ENCODE measurements around the gene OR5AS1.
"Not testable (repeated sequence)": the region's sequence is repeated elsewhere in the genome, so short reads cannot be mapped to it uniquely, and the experiment has no call there.

The OR5AS1 gene

DNA sequence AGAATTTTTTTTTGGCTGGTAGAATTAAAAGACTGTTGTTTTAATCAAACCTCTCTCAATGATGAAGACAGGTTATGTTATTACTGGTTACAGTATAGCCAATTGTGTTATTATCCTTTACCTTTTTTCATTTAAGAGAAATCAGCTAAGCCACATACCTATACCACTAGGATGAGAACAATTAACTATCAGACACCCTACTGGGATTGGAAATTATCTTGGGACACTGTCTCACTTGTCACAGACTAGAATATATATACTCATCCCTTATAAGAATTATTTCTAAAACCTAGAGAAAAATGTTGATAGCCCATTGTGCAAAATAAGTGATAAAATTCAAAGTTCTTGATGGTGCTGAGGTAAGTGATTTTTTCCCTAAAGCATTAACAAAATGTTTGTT, at the start of gene OR5AS1:
OR5AS1 (plus strand) TSS at position 301 of the 400 bp plus-strand sequence. CDS start 2,765 bp downstream, outside the sequence.
- TF ChIP-seq, protein P1, sequence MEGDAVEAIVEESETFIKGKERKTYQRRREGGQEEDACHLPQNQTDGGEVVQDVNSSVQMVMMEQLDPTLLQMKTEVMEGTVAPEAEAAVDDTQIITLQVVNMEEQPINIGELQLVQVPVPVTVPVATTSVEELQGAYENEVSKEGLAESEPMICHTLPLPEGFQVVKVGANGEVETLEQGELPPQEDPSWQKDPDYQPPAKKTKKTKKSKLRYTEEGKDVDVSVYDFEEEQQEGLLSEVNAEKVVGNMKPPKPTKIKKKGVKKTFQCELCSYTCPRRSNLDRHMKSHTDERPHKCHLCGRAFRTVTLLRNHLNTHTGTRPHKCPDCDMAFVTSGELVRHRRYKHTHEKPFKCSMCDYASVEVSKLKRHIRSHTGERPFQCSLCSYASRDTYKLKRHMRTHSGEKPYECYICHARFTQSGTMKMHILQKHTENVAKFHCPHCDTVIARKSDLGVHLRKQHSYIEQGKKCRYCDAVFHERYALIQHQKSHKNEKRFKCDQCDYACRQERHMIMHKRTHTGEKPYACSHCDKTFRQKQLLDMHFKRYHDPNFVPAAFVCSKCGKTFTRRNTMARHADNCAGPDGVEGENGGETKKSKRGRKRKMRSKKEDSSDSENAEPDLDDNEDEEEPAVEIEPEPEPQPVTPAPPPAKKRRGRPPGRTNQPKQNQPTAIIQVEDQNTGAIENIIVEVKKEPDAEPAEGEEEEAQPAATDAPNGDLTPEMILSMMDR (IDR thresholded peaks at IDR 0.05; ENCODE audit: low read depth, low read length): no peak
- DNase-seq (ENCODE audit: extremely low read depth, low read depth): no peak

DNA sequence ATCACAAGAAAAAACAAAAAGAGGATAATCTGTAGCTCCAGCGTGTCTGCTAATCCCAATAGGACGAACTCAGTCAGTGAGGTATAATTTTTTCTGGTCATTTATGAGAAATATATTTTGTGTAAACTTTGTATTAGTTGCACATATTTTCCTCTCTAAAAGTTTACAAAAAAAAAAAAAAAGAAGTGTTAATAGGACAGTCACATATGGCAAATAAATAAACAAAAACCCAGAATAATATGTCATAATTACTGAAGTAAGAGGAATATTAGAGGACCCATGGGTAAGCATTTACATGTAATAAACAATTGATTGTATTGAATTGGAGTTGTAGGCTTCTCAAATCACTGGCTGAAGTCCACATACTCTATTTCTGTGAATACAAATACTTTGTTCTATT, 32.9 kb upstream of the OR5AS1 start, which contains the start of gene OR5F1:
OR5F1 (minus strand) TSS at position 101 of the 400 bp plus-strand sequence; CDS start at position 101, 0 bp downstream.
- DNase-seq (ENCODE audit: extremely low read depth, low read depth): no peak
- TF ChIP-seq, protein P1 (IDR thresholded peaks at IDR 0.05; ENCODE audit: low read depth, low read length): no peak

DNA sequence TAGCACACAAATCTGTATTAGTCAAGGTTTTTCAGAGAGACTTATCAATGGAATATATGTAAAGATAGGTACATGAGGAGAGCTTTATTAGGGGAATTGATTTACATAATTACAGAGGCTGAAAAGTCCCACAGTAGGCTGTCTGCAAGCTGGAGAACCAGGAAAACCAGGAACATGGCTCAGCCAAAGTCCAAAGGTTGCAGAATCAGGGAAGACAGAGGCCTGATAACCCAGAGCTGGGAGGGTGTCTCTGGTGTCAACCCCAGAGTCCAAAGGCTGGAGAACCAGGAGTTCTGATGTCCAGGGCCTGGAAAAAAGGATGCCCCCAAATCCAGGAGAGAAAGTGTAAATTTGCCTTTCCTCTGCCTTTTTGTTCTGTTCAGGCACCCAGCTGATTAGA, 16.7 kb upstream of the OR5AS1 start:
- TF ChIP-seq, protein P1 (IDR thresholded peaks at IDR 0.05; ENCODE audit: low read depth, low read length): no peak
- DNase-seq (ENCODE audit: extremely low read depth, low read depth): no peak

DNA sequence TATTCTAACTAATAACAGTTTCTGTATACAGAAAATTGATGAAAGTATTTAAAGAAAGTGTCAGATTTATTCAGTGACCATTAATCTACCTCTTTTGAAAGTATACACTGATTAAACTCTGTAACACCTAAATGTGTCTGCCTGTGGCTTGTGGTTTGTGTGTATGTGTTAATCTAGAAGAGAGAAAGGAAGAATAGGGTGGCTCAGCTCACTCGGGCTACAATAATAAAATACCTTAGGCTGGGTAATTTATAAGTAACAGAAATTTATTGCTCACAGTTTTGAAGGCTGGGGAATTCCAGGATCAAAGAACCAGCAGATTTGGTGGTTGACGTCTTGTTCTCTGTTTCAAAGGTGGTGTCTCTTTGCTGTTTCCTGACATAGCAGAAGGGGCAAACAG, 13.6 kb upstream of the OR5AS1 start:
- TF ChIP-seq, protein P1 (IDR thresholded peaks at IDR 0.05; ENCODE audit: low read depth, low read length): no peak
- no peak for DNase-seq (ENCODE audit: extremely low read depth, low read depth)

DNA sequence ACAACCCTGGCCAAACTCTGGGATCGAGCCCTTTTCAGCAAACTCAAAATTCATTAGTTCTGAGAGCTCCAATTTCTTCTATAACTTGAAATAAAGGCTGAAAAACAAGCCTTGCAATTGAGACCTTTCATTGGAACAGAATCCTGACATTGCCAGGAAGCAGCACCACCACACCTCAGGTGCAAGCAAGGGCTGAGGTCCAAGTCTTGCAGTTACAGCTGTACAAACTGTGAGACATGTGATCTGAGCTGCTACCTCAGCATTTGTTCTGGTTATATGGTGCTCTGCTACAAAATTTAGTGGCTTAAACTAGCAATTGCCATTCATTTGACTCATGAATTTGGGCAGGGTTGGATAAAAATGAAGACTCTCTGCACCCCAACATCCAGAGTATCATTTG, 18.1 kb downstream of the OR5AS1 start:
- TF ChIP-seq, protein P1 (IDR thresholded peaks at IDR 0.05; ENCODE audit: low read depth, low read length): no peak
- DNase-seq (ENCODE audit: extremely low read depth, low read depth): no peak

DNA sequence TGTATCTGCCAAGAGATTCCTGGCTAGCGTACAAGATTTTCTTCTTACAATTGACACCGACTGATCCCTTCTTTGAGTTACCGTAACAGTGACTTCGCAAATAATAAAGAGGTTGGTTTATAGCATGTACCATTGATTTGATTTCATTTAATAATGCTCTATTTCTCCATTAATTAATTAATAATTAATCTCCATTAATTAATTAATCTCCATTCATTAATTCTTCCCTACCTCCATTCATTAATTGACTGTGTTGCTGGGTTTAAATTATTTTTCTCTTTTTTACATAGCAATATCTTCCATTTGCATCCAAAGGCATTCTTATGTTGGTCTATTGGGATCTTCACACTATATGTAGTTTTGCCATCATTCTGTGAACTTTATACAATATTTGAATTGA, 21.0 kb downstream of the OR5AS1 start:
- DNase-seq (ENCODE audit: extremely low read depth, low read depth): no peak
- TF ChIP-seq, protein P1 (IDR thresholded peaks at IDR 0.05; ENCODE audit: low read depth, low read length): no peak

DNA sequence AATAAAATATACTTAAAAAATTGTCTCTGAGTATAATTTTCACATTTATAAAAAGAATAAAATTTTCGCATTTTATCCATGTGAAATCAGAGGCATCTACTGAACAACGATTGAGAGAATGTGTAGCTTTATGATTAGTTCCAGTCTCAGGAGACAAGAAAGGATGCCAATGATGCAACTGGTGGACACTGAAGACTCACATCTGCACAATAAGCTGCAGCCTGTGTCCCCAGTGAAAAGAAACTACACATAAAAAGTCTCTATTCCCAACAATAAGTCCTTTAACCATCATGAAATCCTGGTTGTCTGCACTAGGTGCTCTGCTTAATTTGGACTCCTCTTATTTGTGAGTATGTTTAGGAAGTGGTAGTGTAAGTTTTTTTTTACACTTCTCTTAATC, 22.0 kb downstream of the OR5AS1 start:
- DNase-seq (ENCODE audit: extremely low read depth, low read depth): no peak
- TF ChIP-seq, protein P1 (IDR thresholded peaks at IDR 0.05; ENCODE audit: low read depth, low read length): no peak

DNA sequence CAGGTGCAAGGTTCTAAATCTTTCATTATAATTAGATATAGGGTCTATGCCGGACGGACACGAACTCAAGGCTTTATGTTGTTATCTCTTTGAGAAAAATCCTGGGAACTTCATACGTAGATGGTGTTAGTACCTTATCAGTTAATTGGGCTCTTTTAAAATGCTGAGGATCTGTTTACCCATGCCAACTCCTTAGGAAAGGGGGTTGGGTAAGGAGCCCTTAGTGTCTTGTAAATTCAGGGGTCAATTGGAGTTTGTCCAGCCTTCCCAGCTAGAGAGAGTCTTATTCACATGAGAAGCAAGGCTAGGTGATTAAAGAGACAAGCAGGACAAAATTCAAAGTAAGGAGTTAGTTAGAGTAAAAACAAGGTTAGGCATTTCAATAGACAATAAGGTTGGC, 28.9 kb downstream of the OR5AS1 start:
- not testable (repeated sequence) for DNase-seq (ENCODE audit: extremely low read depth, low read depth)

DNA sequence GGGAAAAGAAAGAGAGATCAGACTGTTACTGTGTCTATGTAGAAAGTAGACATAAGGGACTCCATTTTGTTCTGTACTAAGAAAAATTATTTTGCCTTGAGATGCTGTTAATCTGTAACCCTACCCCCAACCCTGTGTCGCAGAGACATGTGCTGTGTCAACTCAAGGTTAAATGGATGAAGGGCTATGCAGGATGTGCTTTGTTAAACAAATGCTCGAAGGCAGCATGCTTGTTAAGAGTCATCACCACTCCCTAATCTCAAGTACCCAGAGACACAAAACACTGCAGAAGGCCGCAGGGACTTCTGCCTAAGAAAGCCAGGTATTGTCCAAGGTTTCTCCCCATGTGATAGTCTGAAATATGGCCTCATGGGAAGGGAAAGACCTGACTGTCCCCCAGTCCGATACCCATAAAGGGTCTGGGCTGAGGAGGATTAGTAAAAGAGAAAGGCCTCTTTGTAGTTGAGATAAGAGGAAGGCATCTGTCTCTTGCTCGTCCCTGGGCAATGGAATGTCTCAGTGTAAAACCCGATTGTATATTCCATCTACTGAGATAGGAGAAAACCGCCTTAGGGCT, 30.3 kb downstream of the OR5AS1 start:
- DNase-seq (ENCODE audit: extremely low read depth, low read depth): not testable (repeated sequence)

DNA sequence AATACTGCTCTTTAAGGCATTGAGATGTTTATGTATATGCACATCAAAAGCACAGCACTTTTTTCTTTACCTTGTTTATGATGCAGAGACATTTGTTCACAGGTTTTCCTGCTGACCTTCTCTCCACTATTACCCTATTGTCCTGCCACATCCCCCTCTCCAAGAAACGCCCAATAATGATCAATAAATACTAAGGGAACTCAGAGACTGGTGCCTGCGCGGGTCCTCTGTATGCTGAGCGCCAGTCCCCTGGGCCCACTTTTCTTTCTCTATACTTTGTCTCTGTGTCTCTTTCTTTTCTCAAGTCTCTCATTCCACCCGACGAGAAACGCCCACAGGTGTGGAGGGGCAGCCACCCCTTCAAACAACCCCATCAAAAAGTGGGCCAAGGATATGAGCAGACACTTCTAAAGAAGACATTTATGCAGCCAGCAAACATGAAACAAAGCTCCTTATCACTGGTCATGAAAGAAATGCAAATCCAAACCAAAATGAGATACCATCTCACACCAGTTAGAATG, 30.9 kb downstream of the OR5AS1 start:
- not testable (repeated sequence) for DNase-seq (ENCODE audit: extremely low read depth, low read depth)

Measured in AG09319 (cell line).